A549 (cell line): Measurements from ENCODE around the gene ZNF816. TPM values are rescaled to one million over a fixed set of nuclear protein-coding genes. Genes with fewer than 3 reads are reported as not detected.

ENCODE experiments used
- ATAC-seq, 2 experiments: fragments of 200-7000 bp in 1 of 2; fragments of >200 bp in 1 of 2; cut with Nextera tagmentation in 1 of 2; cut with Tn5 transposase in 1 of 2; 3 replicates each; pipeline versions ENCODE4 v1.8.0 to v1.9.1; 2018 to 2020; ENCODE audit warnings: mild to moderate bottlenecking in 1 of 2, moderate library complexity in 1 of 2
- CTCF ChIA-PET: fragments of 300-600 bp; sonication (Branson Sonifier 250); formaldehyde crosslinking; extraction: SDS; loops from one replicate; lab custom pipeline; 2021; ENCODE audit warnings: antibody characterized with exemption, inconsistent platforms; lab: Yijun Ruan, JAX
- POLR2A ChIA-PET: fragments of 350-600 bp; formaldehyde crosslinking; extraction: SDS; loops from one replicate; lab custom pipeline; 2021; ENCODE audit warnings: antibody characterized with exemption, inconsistent platforms; lab: Yijun Ruan, JAX
- DNase-seq, 2 experiments: peaks; one replicate each; pipeline versions ENCODE4 v3.0.0 to v3.0.0-alpha.2; 2011 to 2016; ENCODE audit warnings: low read depth in 1 of 2, low spot score in 1 of 2
- FAIRE-seq: peaks from 2 replicates; lab custom pipeline; 2011; peaks lifted over from hg19 to GRCh38; lab: Jason Lieb, UNC
- H3K27ac ChIP-seq, 2 experiments: fragments of >200 bp; sonication (Bioruptor Twin); formaldehyde crosslinking; 3 replicates each; pipeline ENCODE4 v1.5.1; 2016 to 2017
- H3K4me1 ChIP-seq: fragments of >200 bp; sonication (Bioruptor Twin); formaldehyde crosslinking; 3 replicates; pipeline ENCODE4 v1.6.1; 2016
- H3K4me2 ChIP-seq: fragments of >200 bp; sonication (Bioruptor Twin); formaldehyde crosslinking; 3 replicates; pipeline ENCODE4 v1.6.1; 2016
- H3K4me3 ChIP-seq: fragments of >200 bp; sonication (Bioruptor Twin); formaldehyde crosslinking; 3 replicates; pipeline ENCODE4 v1.5.1; 2016
- H3K9me3 ChIP-seq: fragments of >200 bp; sonication (Bioruptor Twin); formaldehyde crosslinking; 3 replicates; pipeline ENCODE4 v1.6.1; 2016
- BHLHE40 ChIP-seq: IDR thresholded peaks from 2 replicates; pipeline ENCODE4 v1.6.1; 2012; ENCODE audit warnings: low read depth, low read length, inconsistent platforms
- CBX2 ChIP-seq: fragments of 200-600 bp; sonication (generic); IDR thresholded peaks from 2 replicates; pipeline ENCODE4 v1.6.1; 2016; ENCODE audit warnings: low read depth, mild to moderate bottlenecking, borderline replicate concordance
- CBX8 ChIP-seq: fragments of 200-600 bp; sonication (generic); IDR thresholded peaks from 2 replicates; pipeline ENCODE4 v1.6.1; 2016
- EHMT2 ChIP-seq: fragments of 200-600 bp; sonication (generic); IDR thresholded peaks from 2 replicates; pipeline ENCODE4 v1.6.1; 2016; ENCODE audit warnings: antibody characterized with exemption, low read depth, mild to moderate bottlenecking, moderate library complexity
- EP300 ChIP-seq, 2 experiments: fragments of >200 bp; sonication (Bioruptor Twin); formaldehyde crosslinking; IDR thresholded peaks; 2 replicates in 1 of 2; 3 replicates in 1 of 2; pipeline ENCODE4 v1.6.1; 2016 to 2017
- ESRRA ChIP-seq: fragments of 150-350 bp; IDR thresholded peaks from 2 replicates; pipeline ENCODE4 v1.6.1; 2014; ENCODE audit warnings: mild to moderate bottlenecking, low read length, borderline replicate concordance
- HDAC2 ChIP-seq: fragments of 200-600 bp; sonication (generic); IDR thresholded peaks from 2 replicates; pipeline ENCODE4 v1.6.1; 2016
- NPAS2 ChIP-seq: fragments of 250-450 bp; sonication (Bioruptor Pico); IDR thresholded peaks from 2 replicates; pipeline ENCODE4 v1.8.0; 2022; ENCODE audit warnings: mild to moderate bottlenecking, moderate library complexity, borderline replicate concordance
- NR3C1 ChIP-seq: fragments of >200 bp; sonication (Bioruptor Twin); formaldehyde crosslinking; IDR thresholded peaks from 3 replicates; pipeline ENCODE4 v1.6.1; 2017
- RCOR1 ChIP-seq: fragments of 150-350 bp; IDR thresholded peaks from 2 replicates; pipeline ENCODE4 v1.6.1; 2014; ENCODE audit warnings: antibody characterized with exemption, low read length, low read depth
- RNF2 ChIP-seq: fragments of 200-600 bp; sonication (generic); IDR thresholded peaks from 2 replicates; pipeline ENCODE4 v1.6.1; 2016; ENCODE audit warnings: low read depth, mild to moderate bottlenecking, antibody characterized with exemption, moderate library complexity, borderline replicate concordance
- TFCP2L1 ChIP-seq: fragments of 250-450 bp; sonication (Bioruptor Pico); IDR thresholded peaks from 2 replicates; pipeline ENCODE4 v1.5.0; 2021; ENCODE audit warnings: mild to moderate bottlenecking
- ZFP36 ChIP-seq: fragments of 450-650 bp; IDR thresholded peaks from 2 replicates; pipeline ENCODE4 v1.6.1; 2014; ENCODE audit warnings: borderline replicate concordance; ENCODE audit not compliant: partially characterized antibody
- ZSCAN20 ChIP-seq: fragments of 250-450 bp; sonication (Bioruptor Pico); IDR thresholded peaks from 2 replicates; pipeline ENCODE4 v1.8.0; 2022; ENCODE audit warnings: mild to moderate bottlenecking, moderate library complexity
- WGBS: methylation state at CpG from one replicate; pipeline ENCODE4 v1.1.6; 2017; ENCODE audit errors: missing lambda C conversion rate; 5-methylcytosine and 5-hydroxymethylcytosine counted together
- polyA plus RNA-seq, 4 experiments: library from polyadenylated mRNA; depleted of rRNA in 3 of 4; stranded (reverse); fragments of >200 nt; fragmentation: RNase III in 1 of 4; extraction: RNeasy Plus Mini Kit Qiagen cat#74134 plus additional on column Dnase treatment in 1 of 4; gene quantifications; 2 replicates in 3 of 4; 3 replicates in 1 of 4; pipeline ENCODE4 v1.2.3, GENCODE V29; 2011 to 2017
- TF ChIP-seq, protein P1 (sequence below): fragments of 200-600 bp; sonication (generic); IDR thresholded peaks from 2 replicates; pipeline ENCODE4 v1.6.1; 2016; ENCODE audit warnings: antibody characterized with exemption, mild to moderate bottlenecking, moderate library complexity
- TF ChIP-seq, protein P2 (sequence below): fragments of >200 bp; sonication (Bioruptor Twin); formaldehyde crosslinking; IDR thresholded peaks from 3 replicates; pipeline ENCODE4 v1.6.1; 2016
- TF ChIP-seq, protein P3 (sequence below): fragments of >200 bp; sonication (Bioruptor Twin); formaldehyde crosslinking; IDR thresholded peaks from 3 replicates; pipeline ENCODE4 v1.5.1; 2016
- TF ChIP-seq, protein P4 (sequence below): fragments of 250-450 bp; sonication (Bioruptor Pico); IDR thresholded peaks from 2 replicates; pipeline ENCODE4 v1.5.0; 2021; ENCODE audit warnings: mild to moderate bottlenecking, moderate library complexity, borderline replicate concordance

Gene ZNF816
- polyA plus RNA-seq, 2 of the 4 experiments (the other 2 are of a cell fraction) = 0.05 to 0.09 TPM

DNA sequence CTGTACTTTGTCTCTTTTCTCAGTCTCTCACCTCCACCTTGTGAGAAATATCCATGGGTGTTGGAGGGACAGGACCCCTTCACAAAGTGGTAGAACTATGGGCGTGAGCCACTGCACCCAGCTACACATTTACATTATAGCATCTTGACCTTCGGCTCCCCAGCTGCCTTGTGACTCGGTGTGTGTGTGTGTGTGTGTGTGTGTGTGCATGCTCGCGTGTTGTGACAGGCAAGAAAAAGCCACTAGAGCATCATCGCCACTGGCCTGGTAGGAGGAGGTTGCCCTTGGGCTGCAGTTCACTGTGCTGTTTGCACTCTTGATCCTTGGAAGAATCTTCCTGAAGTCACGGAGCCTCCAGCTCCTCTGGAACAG lies 25.7 kb downstream of the ZNF816 start (continued):
- TF ChIP-seq, protein P1, sequence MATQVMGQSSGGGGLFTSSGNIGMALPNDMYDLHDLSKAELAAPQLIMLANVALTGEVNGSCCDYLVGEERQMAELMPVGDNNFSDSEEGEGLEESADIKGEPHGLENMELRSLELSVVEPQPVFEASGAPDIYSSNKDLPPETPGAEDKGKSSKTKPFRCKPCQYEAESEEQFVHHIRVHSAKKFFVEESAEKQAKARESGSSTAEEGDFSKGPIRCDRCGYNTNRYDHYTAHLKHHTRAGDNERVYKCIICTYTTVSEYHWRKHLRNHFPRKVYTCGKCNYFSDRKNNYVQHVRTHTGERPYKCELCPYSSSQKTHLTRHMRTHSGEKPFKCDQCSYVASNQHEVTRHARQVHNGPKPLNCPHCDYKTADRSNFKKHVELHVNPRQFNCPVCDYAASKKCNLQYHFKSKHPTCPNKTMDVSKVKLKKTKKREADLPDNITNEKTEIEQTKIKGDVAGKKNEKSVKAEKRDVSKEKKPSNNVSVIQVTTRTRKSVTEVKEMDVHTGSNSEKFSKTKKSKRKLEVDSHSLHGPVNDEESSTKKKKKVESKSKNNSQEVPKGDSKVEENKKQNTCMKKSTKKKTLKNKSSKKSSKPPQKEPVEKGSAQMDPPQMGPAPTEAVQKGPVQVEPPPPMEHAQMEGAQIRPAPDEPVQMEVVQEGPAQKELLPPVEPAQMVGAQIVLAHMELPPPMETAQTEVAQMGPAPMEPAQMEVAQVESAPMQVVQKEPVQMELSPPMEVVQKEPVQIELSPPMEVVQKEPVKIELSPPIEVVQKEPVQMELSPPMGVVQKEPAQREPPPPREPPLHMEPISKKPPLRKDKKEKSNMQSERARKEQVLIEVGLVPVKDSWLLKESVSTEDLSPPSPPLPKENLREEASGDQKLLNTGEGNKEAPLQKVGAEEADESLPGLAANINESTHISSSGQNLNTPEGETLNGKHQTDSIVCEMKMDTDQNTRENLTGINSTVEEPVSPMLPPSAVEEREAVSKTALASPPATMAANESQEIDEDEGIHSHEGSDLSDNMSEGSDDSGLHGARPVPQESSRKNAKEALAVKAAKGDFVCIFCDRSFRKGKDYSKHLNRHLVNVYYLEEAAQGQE = no peak
- TF ChIP-seq RCOR1 (no peak), NR3C1 (no peak), CBX8 (no peak), CBX2 (no peak), NPAS2 (CRISPR knock-in tag) (no peak), ZSCAN20 (CRISPR knock-in tag) (no peak)
- TF ChIP-seq, protein P2, sequence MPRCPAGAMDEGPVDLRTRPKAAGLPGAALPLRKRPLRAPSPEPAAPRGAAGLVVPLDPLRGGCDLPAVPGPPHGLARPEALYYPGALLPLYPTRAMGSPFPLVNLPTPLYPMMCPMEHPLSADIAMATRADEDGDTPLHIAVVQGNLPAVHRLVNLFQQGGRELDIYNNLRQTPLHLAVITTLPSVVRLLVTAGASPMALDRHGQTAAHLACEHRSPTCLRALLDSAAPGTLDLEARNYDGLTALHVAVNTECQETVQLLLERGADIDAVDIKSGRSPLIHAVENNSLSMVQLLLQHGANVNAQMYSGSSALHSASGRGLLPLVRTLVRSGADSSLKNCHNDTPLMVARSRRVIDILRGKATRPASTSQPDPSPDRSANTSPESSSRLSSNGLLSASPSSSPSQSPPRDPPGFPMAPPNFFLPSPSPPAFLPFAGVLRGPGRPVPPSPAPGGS = no peak

DNA sequence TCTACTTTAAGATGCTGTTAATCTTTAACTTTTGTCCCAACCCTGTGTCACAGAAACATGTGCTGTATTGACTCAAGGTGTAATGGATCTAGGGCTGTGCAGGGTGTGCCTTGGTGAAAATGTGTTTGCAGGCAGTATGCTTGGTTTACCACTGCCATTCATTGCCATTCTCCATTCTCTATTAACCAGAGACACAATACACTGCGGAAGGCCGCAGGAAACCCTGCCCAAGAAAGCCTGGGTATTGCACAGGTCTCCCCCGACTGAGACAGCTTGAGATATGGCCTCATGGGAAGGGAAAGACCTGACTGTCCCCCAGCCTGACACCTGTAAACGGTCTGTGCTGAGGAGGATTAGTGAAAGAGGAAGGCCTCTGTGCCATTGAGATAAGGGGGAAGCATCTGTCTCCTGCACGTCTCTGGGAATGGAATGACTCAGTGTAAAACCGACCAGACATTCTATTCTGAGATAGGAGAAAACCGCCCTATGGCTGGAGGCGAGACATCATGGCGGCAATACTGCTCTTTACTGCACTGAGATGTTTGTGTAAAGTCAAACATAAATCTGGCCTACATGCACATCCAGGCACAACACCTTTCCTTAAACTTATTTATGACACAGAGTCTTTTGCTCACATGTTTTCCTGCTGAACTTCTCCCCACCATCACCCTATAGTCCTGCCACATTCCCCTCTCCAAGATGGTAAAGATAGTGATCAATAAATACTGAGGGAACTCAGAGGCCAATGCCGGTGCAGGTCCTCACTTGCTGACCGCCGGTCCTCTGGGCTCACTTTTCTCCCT lies 26.3 kb downstream of the ZNF816 start:
- H3K27ac ChIP-seq = no peak overlapping the region
- no peak for ATAC-seq
- no peak for FAIRE-seq
- peaks cover 59% of the 10 kb centered on the region for H3K9me3 ChIP-seq
- ChIA-PET POLR2A (no interaction called here), CTCF (no interaction called here)
- no peak for DNase-seq
- no peak overlapping the region for H3K4me3 ChIP-seq
- WGBS = 39% methylated on average over 12 of the region's 12 CpGs
- no peaks in the 10 kb centered on the region for H3K4me1 ChIP-seq
- TF ChIP-seq EHMT2 (no peak), EP300 (IDR thresholded peaks at IDR 0.05) (no peak), ZFP36 (no peak), TFCP2L1 (CRISPR knock-in tag) (no peak), BHLHE40 (no peak), NR3C1 (no peak), RNF2 (no peak), HDAC2 (no peak), ESRRA (no peak)
- TF ChIP-seq, protein P1 = no peak
- TF ChIP-seq, protein P3, sequence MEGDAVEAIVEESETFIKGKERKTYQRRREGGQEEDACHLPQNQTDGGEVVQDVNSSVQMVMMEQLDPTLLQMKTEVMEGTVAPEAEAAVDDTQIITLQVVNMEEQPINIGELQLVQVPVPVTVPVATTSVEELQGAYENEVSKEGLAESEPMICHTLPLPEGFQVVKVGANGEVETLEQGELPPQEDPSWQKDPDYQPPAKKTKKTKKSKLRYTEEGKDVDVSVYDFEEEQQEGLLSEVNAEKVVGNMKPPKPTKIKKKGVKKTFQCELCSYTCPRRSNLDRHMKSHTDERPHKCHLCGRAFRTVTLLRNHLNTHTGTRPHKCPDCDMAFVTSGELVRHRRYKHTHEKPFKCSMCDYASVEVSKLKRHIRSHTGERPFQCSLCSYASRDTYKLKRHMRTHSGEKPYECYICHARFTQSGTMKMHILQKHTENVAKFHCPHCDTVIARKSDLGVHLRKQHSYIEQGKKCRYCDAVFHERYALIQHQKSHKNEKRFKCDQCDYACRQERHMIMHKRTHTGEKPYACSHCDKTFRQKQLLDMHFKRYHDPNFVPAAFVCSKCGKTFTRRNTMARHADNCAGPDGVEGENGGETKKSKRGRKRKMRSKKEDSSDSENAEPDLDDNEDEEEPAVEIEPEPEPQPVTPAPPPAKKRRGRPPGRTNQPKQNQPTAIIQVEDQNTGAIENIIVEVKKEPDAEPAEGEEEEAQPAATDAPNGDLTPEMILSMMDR = no peak
- TF ChIP-seq, protein P4, sequence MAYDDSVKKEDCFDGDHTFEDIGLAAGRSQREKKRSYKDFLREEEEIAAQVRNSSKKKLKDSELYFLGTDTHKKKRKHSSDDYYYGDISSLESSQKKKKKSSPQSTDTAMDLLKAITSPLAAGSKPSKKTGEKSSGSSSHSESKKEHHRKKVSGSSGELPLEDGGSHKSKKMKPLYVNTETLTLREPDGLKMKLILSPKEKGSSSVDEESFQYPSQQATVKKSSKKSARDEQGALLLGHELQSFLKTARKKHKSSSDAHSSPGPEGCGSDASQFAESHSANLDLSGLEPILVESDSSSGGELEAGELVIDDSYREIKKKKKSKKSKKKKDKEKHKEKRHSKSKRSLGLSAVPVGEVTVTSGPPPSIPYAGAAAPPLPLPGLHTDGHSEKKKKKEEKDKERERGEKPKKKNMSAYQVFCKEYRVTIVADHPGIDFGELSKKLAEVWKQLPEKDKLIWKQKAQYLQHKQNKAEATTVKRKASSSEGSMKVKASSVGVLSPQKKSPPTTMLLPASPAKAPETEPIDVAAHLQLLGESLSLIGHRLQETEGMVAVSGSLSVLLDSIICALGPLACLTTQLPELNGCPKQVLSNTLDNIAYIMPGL (CRISPR knock-in tag) = no peak
- H3K4me2 ChIP-seq = no peak overlapping the region
